SIG-M5 treated with dmso at 0.1 percent for 504 hours (cell line): ENCODE results near the gene CCDC3.

Experiments used
- DNase-seq: peaks from one replicate; lab custom pipeline; 2025; ENCODE audit not compliant: unreplicated experiment; lab: John Stamatoyannopoulos, UW

Gene CCDC3

GRCh38 chr10:12846718-12847117 is 154.8 kb downstream of the CCDC3 start:
- DNase-seq: no peak
